B cell (primary cell): ENCODE data around the gene GAPT. TPM values are rescaled to one million over a fixed set of nuclear protein-coding genes. Genes with fewer than 3 reads are reported as not detected.

Source experiments
- ATAC-seq: fragments of 200-7000 bp; cut with Tn5 transposase; one replicate; pipeline ENCODE4 v1.10.0; 2021; ENCODE audit warnings: low read depth, mild to moderate bottlenecking, moderate number of reproducible peaks, moderate library complexity
- CTCF ChIA-PET: fragments of 350-600 bp; sonication (Branson Sonifier 250); formaldehyde crosslinking; loops from one replicate; lab custom pipeline; 2021; ENCODE audit warnings: antibody characterized with exemption, inconsistent platforms; lab: Charles Lee
- POLR2A ChIA-PET: fragments of 350-600 bp; sonication (Branson Sonifier 250); formaldehyde crosslinking; loops from one replicate; lab custom pipeline; 2021; ENCODE audit warnings: antibody characterized with exemption; lab: Charles Lee
- DNase-seq: peaks from one replicate; pipeline ENCODE4 v3.0.0; 2013
- H2AFZ ChIP-seq: 2 replicates; pipeline ENCODE4 v1.6.1; 2012; ENCODE audit warnings: mild to moderate bottlenecking, low read depth, low read length; ENCODE audit not compliant: insufficient read depth, poor library complexity, severe bottlenecking
- H3K27ac ChIP-seq, 2 donors: 1 replicate in 1 of 2; 2 replicates in 1 of 2; pipeline ENCODE4 v1.5.1; 2012 to 2013; ENCODE audit warnings: low read length in 2 of 2, mild to moderate bottlenecking in 2 of 2, moderate library complexity in 1 of 2
- H3K27me3 ChIP-seq, 4 experiments: fragments of 200-600 bp in 1 of 4; sonication (generic) in 1 of 4; replicated peaks in 1 of 4; 1 replicate in 2 of 4; 2 replicates in 2 of 4; pipeline versions ENCODE4 v1.6.1 to v1.7.0; 2013 to 2016; ENCODE audit warnings: low read length in 3 of 4, mild to moderate bottlenecking in 2 of 4, mixed read lengths in 1 of 4, moderate library complexity in 1 of 4; ENCODE audit not compliant: insufficient read depth in 4 of 4, control insufficient read depth in 3 of 4; ENCODE audit errors: control extremely low read depth in 1 of 4
- H3K36me3 ChIP-seq, 2 experiments: replicated peaks in 1 of 2; 1 replicate in 1 of 2; 2 replicates in 1 of 2; pipeline versions ENCODE4 v1.6.1 to v1.7.1; 2013; ENCODE audit warnings: low read length in 1 of 2; ENCODE audit not compliant: insufficient read depth in 2 of 2, control insufficient read depth in 1 of 2; ENCODE audit errors: control extremely low read depth in 1 of 2, extremely low read depth in 1 of 2
- H3K4me1 ChIP-seq, 2 donors: fragments of 200-600 bp in 1 of 2; sonication (generic) in 1 of 2; 1 replicate in 1 of 2; 2 replicates in 1 of 2; pipeline versions ENCODE4 v1.5.1 to v1.6.1; 2013 to 2017; ENCODE audit warnings: low read length in 2 of 2; ENCODE audit not compliant: control insufficient read depth in 2 of 2, insufficient read depth in 2 of 2
- H3K4me2 ChIP-seq: replicated peaks from 2 replicates; pipeline ENCODE3; 2012; ENCODE audit warnings: mild to moderate bottlenecking, low read depth, low read length; ENCODE audit not compliant: poor library complexity, severe bottlenecking
- H3K4me3 ChIP-seq, 5 experiments: fragments of 200-600 bp in 1 of 5; sonication (generic) in 1 of 5; 1 replicate in 3 of 5; 2 replicates in 2 of 5; pipeline versions ENCODE4 v1.5.1 to v1.7.0; 2011 to 2016; ENCODE audit warnings: low read length in 4 of 5, mild to moderate bottlenecking in 4 of 5, low read depth in 2 of 5, control low read depth in 1 of 5, moderate library complexity in 1 of 5; ENCODE audit not compliant: insufficient read depth in 1 of 5; ENCODE audit errors: control extremely low read depth in 1 of 5, extremely low read depth in 1 of 5
- H3K79me2 ChIP-seq: fragments of 200-600 bp; sonication (generic); one replicate; pipeline ENCODE4 v1.6.0; 2016; ENCODE audit warnings: low read length; ENCODE audit not compliant: control insufficient read depth, insufficient read depth
- H3K9ac ChIP-seq: fragments of 200-600 bp; sonication (generic); 2 replicates; pipeline ENCODE4 v1.6.1; 2017; ENCODE audit warnings: mild to moderate bottlenecking, low read length, moderate library complexity
- H3K9me3 ChIP-seq, 3 donors: one replicate each; pipeline versions ENCODE4 v1.6.1 to v1.7.1; 2013; ENCODE audit warnings: low read length in 2 of 3; ENCODE audit not compliant: control insufficient read depth in 2 of 3, insufficient read depth in 1 of 3; ENCODE audit errors: control extremely low read depth in 1 of 3
- H4K20me1 ChIP-seq: 2 replicates; pipeline ENCODE4 v1.6.0; 2012; ENCODE audit warnings: mild to moderate bottlenecking, low read length; ENCODE audit not compliant: insufficient read depth, control insufficient read depth, poor library complexity, severe bottlenecking
- H3K27ac Mint-ChIP-seq: one replicate; pipeline ENCODE4 v1.8.0; 2021; ENCODE audit warnings: mixed read lengths
- H3K27me3 Mint-ChIP-seq: one replicate; pipeline ENCODE4 v1.8.0; 2021; ENCODE audit warnings: mixed read lengths
- H3K4me1 Mint-ChIP-seq: one replicate; pipeline ENCODE4 v1.8.0; 2021; ENCODE audit warnings: mixed read lengths
- H3K4me3 Mint-ChIP-seq: one replicate; pipeline ENCODE4 v1.8.0; 2021; ENCODE audit warnings: mixed read lengths
- H3K9me3 Mint-ChIP-seq: one replicate; pipeline ENCODE4 v1.8.0; 2022; ENCODE audit warnings: mixed read lengths; ENCODE audit not compliant: insufficient read depth
- CTCF ChIP-seq: fragments of 200-600 bp; IDR thresholded peaks from one replicate; pipeline ENCODE4 v1.8.0; 2022; ENCODE audit warnings: antibody characterized with exemption, mild to moderate bottlenecking
- EZH2 ChIP-seq: IDR thresholded peaks from 2 replicates; pipeline ENCODE4 v1.6.1; 2012; ENCODE audit warnings: borderline replicate concordance, low read depth, mild to moderate bottlenecking, moderate library complexity, low read length; ENCODE audit not compliant: insufficient read depth, poor library complexity, severe bottlenecking
- WGBS: methylation state at CpG from one replicate; pipeline ENCODE4 v1.1.5; 2013; ENCODE audit warnings: missing lambda C conversion rate; ENCODE audit not compliant: insufficient coverage; 5-methylcytosine and 5-hydroxymethylcytosine counted together
- intact Hi-C: fragments of 100-400 bp; cut with micrococcal nuclease; formaldehyde crosslinking; loops from one replicate; pipeline ENCODE4 v1.10.0; 2022
- polyA plus RNA-seq: library from polyadenylated mRNA; depleted of rRNA; stranded (reverse); fragments of >200 nt; gene quantifications from 2 replicates; pipeline ENCODE4 v1.2.3, GENCODE V29; 2012
- total RNA-seq, 2 donors: library from RNA; stranded (reverse); fragments of 120-200 nt in 1 of 2; gene quantifications; 1 replicate in 1 of 2; 2 replicates in 1 of 2; pipeline versions ENCODE4 v1.2.3 to v1.2.4, GENCODE V29; 2013 to 2022

Gene GAPT
- total and polyA plus RNA-seq, 2 donors (not counting 1 experiment from before 2014, with no cell fraction given) = 51.3 to 69.0 TPM

- H3K79me2 ChIP-seq = no peaks in the 10 kb centered on the region
- H2AFZ ChIP-seq = no peak overlapping the region
- ChIA-PET CTCF (no interaction called here), POLR2A (no interaction called here)
- H3K27me3 ChIP-seq = no peaks in the 10 kb centered on the region
- Mint-ChIP-seq H3K9me3 (no peaks in the 10 kb centered on the region), H3K27me3 (peaks cover 6% of the 10 kb centered on the region), H3K4me3 (no peak overlapping the region), H3K4me1 (no peaks in the 10 kb centered on the region), H3K27ac (no peak overlapping the region)
- 89% methylated on average over 8 of the region's 8 CpGs for WGBS
- no peak overlapping the region for H3K4me2 ChIP-seq
- H3K9ac ChIP-seq = no peak overlapping the region
- H3K4me1 ChIP-seq = no peaks in the 10 kb centered on the region
- DNase-seq (no peak), ATAC-seq (no peak)
- H3K4me3 ChIP-seq = no peak overlapping the region
- H4K20me1 ChIP-seq = no peaks in the 10 kb centered on the region
- peaks cover 0 to 2% of the 10 kb centered on the region in 2 experiments for H3K36me3 ChIP-seq
- H3K9me3 ChIP-seq = no peaks in the 10 kb centered on the region
- no peak for TF ChIP-seq EZH2
- TF ChIP-seq CTCF = no peak
- intact Hi-C loops = no loop called here
- no peak overlapping the region for H3K27ac ChIP-seq
Measured at GRCh38 chr5:58451732-58452565, 39.3 kb upstream of the GAPT start.

GRCh38 chr5:58452566-58453258 is 38.5 kb upstream of the GAPT start:
- ChIA-PET POLR2A (no interaction called here), CTCF (interaction anchor here (1.1 kb wide), 1 partner anchor 1154 kb away, joined by 3 read pairs; no protein-coding TSS in a partner anchor)
- no peak overlapping the region for H2AFZ ChIP-seq
- no peak overlapping the region for H3K27ac Mint-ChIP-seq
- H3K4me3 ChIP-seq = no peak overlapping the region
- H3K9me3 ChIP-seq = no peaks in the 10 kb centered on the region
- no peak overlapping the region for H3K4me2 ChIP-seq
- H4K20me1 ChIP-seq = no peaks in the 10 kb centered on the region
- no peak overlapping the region for H3K4me3 Mint-ChIP-seq
- no peaks in the 10 kb centered on the region for H3K9me3 Mint-ChIP-seq
- intact Hi-C loops = no loop called here
- no peaks in the 10 kb centered on the region for H3K4me1 ChIP-seq
- peaks cover 6% of the 10 kb centered on the region for H3K27me3 Mint-ChIP-seq
- DNase-seq (no peak), ATAC-seq (no peak)
- WGBS = 90% methylated on average over 3 of the region's 3 CpGs
- H3K9ac ChIP-seq = no peak overlapping the region
- H3K27me3 ChIP-seq = no peaks in the 10 kb centered on the region
- H3K27ac ChIP-seq = no peak overlapping the region
- TF ChIP-seq CTCF (no peak), EZH2 (no peak)
- H3K4me1 Mint-ChIP-seq = no peaks in the 10 kb centered on the region
- H3K79me2 ChIP-seq = no peaks in the 10 kb centered on the region
- H3K36me3 ChIP-seq = peaks cover 0 to 2% of the 10 kb centered on the region in 2 experiments
